HepG2 (cell line): Measurements from ENCODE around the gene LYRM4. TPM values are rescaled to one million over a fixed set of nuclear protein-coding genes. Genes with fewer than 3 reads are reported as not detected.

Experiments
- BCL6 ChIP-seq: IDR thresholded peaks from 2 replicates; pipeline ENCODE4 v1.6.1; 2016; ENCODE audit warnings: missing genetic modification reagents, missing compliant biosample characterization
- CEBPG ChIP-seq: IDR thresholded peaks from 2 replicates; pipeline ENCODE4 v1.6.1; 2016
- DNMT1 ChIP-seq: sonication (generic); formaldehyde crosslinking; IDR thresholded peaks from 2 replicates; pipeline ENCODE4 v1.5.1; 2020; ENCODE audit warnings: mild to moderate bottlenecking, missing genetic modification reagents
- FOXK2 ChIP-seq: fragments of 450-650 bp; IDR thresholded peaks from 2 replicates; pipeline ENCODE4 v1.6.1; 2016
- GLMP ChIP-seq: sonication (generic); formaldehyde crosslinking; IDR thresholded peaks from 2 replicates; pipeline ENCODE4 v1.9.0; 2021; ENCODE audit warnings: missing genetic modification reagents, mild to moderate bottlenecking, borderline replicate concordance
- GTF2F1 ChIP-seq: fragments of 150-350 bp; IDR thresholded peaks from 2 replicates; pipeline ENCODE4 v1.6.1; 2014; ENCODE audit warnings: low read length
- MBD4 ChIP-seq: IDR thresholded peaks from 2 replicates; pipeline ENCODE4 v1.6.1; 2012; ENCODE audit warnings: low read length, inconsistent platforms, borderline replicate concordance
- MBNL3 ChIP-seq: fragments of 250-450 bp; sonication (Bioruptor Pico); conservative IDR thresholded peaks from 2 replicates; pipeline ENCODE4 v1.8.0; 2022; ENCODE audit warnings: mild to moderate bottlenecking, inconsistent platforms
- MXI1 ChIP-seq: IDR thresholded peaks from 3 replicates; pipeline ENCODE4 v1.6.1; 2012; ENCODE audit warnings: low read depth, low read length, inconsistent platforms, borderline replicate concordance
- NR2F1 ChIP-seq, 2 experiments: fragments of 450-650 bp in 1 of 2; formaldehyde crosslinking in 1 of 2; IDR thresholded peaks; 2 replicates each; pipeline versions ENCODE4 v1.5.0 to v1.6.1; 2016 to 2020; ENCODE audit warnings: mild to moderate bottlenecking in 1 of 2, missing compliant biosample characterization in 1 of 2, missing genetic modification reagents in 1 of 2, moderate library complexity in 1 of 2
- PHF21A ChIP-seq: sonication (generic); formaldehyde crosslinking; IDR thresholded peaks from 2 replicates; pipeline ENCODE4 v1.5.0; 2020; ENCODE audit warnings: mild to moderate bottlenecking, missing genetic modification reagents
- POLR2AphosphoS2 ChIP-seq: IDR thresholded peaks from 2 replicates; pipeline ENCODE4 v1.6.1; 2011; ENCODE audit warnings: low read depth, low read length, improper control_type of control experiment
- RARA ChIP-seq: IDR thresholded peaks from 2 replicates; pipeline ENCODE4 v1.6.1; 2016; ENCODE audit warnings: missing genetic modification reagents, missing compliant biosample characterization
- REPIN1 ChIP-seq: sonication (generic); formaldehyde crosslinking; IDR thresholded peaks from 2 replicates; pipeline ENCODE4 v1.8.0; 2022; ENCODE audit warnings: missing genetic modification reagents, low read depth, mild to moderate bottlenecking, borderline replicate concordance
- SYNCRIP ChIP-seq: fragments of 200-400 bp; formaldehyde crosslinking; IDR thresholded peaks from 2 replicates; pipeline ENCODE4 v1.6.1; 2018; ENCODE audit warnings: mild to moderate bottlenecking, low read depth, low read length; ENCODE audit not compliant: insufficient read depth
- TAF1 ChIP-seq: sonication (generic); formaldehyde crosslinking; IDR thresholded peaks from 2 replicates; pipeline ENCODE4 v1.4.0; 2020; ENCODE audit warnings: missing genetic modification reagents
- TEAD3 ChIP-seq: optimal IDR thresholded peaks from 2 replicates; pipeline ENCODE3; 2016; ENCODE audit warnings: borderline replicate concordance
- XBP1 ChIP-seq: sonication (generic); formaldehyde crosslinking; IDR thresholded peaks from 2 replicates; pipeline ENCODE4 v1.5.0; 2020; ENCODE audit warnings: missing genetic modification reagents
- ZFP90 ChIP-seq: sonication (generic); formaldehyde crosslinking; IDR thresholded peaks from 2 replicates; pipeline ENCODE4 v1.8.0; 2022; ENCODE audit warnings: missing genetic modification reagents, mild to moderate bottlenecking, inconsistent platforms, borderline replicate concordance
- ZNF17 ChIP-seq: sonication (generic); formaldehyde crosslinking; IDR thresholded peaks from 2 replicates; pipeline ENCODE4 v1.5.0; 2020; ENCODE audit warnings: mild to moderate bottlenecking, missing genetic modification reagents
- ZNF235 ChIP-seq: sonication (generic); formaldehyde crosslinking; IDR thresholded peaks from 2 replicates; pipeline ENCODE4 v1.8.1; 2023; ENCODE audit warnings: mild to moderate bottlenecking, missing genetic modification reagents, borderline replicate concordance
- ZNF460 ChIP-seq: sonication (generic); formaldehyde crosslinking; IDR thresholded peaks from 2 replicates; pipeline ENCODE4 v1.5.1; 2020; ENCODE audit warnings: missing genetic modification reagents, mild to moderate bottlenecking, borderline replicate concordance
- ZNF615 ChIP-seq: sonication (generic); formaldehyde crosslinking; IDR thresholded peaks from 2 replicates; pipeline ENCODE4 v1.5.0; 2020; ENCODE audit warnings: mild to moderate bottlenecking, missing genetic modification reagents, borderline replicate concordance
- ZNF678 ChIP-seq: sonication (generic); formaldehyde crosslinking; IDR thresholded peaks from 2 replicates; pipeline ENCODE4 v1.4.0; 2020; ENCODE audit warnings: mild to moderate bottlenecking, missing genetic modification reagents
- ZNF709 ChIP-seq: sonication (generic); formaldehyde crosslinking; IDR thresholded peaks from 2 replicates; pipeline ENCODE4 v1.5.0; 2020; ENCODE audit warnings: mild to moderate bottlenecking, missing genetic modification reagents
- ZNF724P ChIP-seq: sonication (generic); formaldehyde crosslinking; IDR thresholded peaks from 2 replicates; pipeline ENCODE4 v1.8.0; 2022; ENCODE audit warnings: missing genetic modification reagents, borderline replicate concordance
- polyA plus RNA-seq, 8 experiments: library from polyadenylated mRNA; depleted of rRNA in 3 of 8; stranded (reverse) in 7 of 8; unstranded in 1 of 8; fragments of >200 nt; fragmentation: Illumina TruSeq in 4 of 8; extraction: Trizol in 4 of 8; gene quantifications; 2 replicates each; pipeline versions ENCODE4 v1.2.1 to v1.2.3, GENCODE V29; 2011 to 2016; ENCODE audit warnings: low read depth in 4 of 8, missing spikeins in 1 of 8, mixed read lengths in 1 of 8; ENCODE audit not compliant: insufficient read depth in 1 of 8
- total RNA-seq, 5 experiments: library from RNA; depleted of rRNA; stranded (reverse); fragments of >200 nt; fragmentation: Illumina TruSeq; extraction: Trizol; gene quantifications; 2 replicates each; pipeline ENCODE4 v1.2.3, GENCODE V29; 2016; ENCODE audit warnings: low read depth in 1 of 5
- TF ChIP-seq, protein P1 (sequence below): sonication (generic); formaldehyde crosslinking; IDR thresholded peaks from 2 replicates; pipeline ENCODE4 v1.4.0; 2020; ENCODE audit warnings: mild to moderate bottlenecking, low read depth, missing genetic modification reagents

Gene LYRM4
- total and polyA plus RNA-seq, 2 of the 13 experiments (the other 11 are each of a cell fraction or from before 2014, with no cell fraction given), result 64.6 to 67.5 TPM

DNA sequence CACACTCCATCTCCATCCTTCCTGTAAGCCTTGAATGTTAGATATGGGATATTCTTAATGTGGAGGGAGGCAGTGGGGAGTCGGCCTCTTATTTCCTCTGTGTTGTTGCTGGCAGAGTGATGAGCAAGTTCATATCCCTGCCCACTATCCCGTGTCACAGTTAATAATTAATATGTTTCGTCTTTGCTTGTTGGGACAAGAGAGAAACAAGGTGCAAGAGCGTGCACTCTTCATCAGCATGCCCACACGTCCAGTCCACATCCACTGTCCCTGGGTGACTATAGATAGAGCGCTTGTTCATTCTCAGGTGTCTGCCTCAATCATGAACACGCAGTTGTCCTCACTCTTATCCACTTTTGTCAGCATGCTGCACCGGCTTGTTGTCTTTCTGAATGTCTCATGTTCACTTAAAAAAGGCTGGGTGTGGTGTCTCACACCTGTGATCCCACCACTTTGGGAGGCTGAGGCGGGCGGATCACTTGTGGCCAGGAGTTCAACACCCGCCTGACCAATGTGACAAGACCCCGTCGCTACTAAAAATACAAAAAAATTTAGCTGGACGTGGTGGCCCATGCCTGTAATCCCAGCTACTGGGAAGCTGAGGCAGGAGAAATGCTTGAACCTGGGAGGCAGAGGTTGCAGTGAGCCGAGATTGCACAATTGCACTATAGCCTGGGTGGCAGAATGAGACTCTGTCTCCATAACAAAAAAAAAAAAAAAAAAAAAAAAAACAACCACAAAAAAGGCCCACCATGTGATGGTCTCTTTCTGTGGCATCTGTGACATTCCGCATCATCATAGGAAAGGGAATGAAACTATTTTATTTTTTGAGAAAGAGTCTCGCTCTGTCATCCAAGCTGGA lies 141.4 kb downstream of the LYRM4 start (continued):
- TF ChIP-seq MXI1 (peak; percentile 31; the same call in 1 of the 3 replicates), CEBPG (peak; percentile 57), DNMT1 (no peak), ZNF724P (CRISPR knock-in tag) (0 out of 2 replicates have a peak, but pooled peaks have one; percentile 36), FOXK2 (0 out of 2 replicates have a peak, but pooled peaks have one; percentile 37), ZFP90 (no peak), ZNF460 (no peak), GLMP (no peak), GTF2F1 (no peak), PHF21A (peak; percentile 51; the same call in 1 of the 2 replicates), ZNF709 (CRISPR knock-in tag) (no peak), TAF1 (CRISPR knock-in tag) (no peak), REPIN1 (CRISPR knock-in tag) (no peak), TEAD3 (CRISPR knock-in tag) (peak; percentile 45), ZNF17 (CRISPR knock-in tag) (no peak), MBNL3 (no peak), ZNF235 (no peak), SYNCRIP (no peak), MBD4 (no peak), BCL6 (CRISPR knock-in tag) (no peak), POLR2AphosphoS2 (no peak), ZNF678 (CRISPR knock-in tag) (no peak), NR2F1 (CRISPR knock-in tag; IDR thresholded peaks at IDR 0.05) (no peak), ZNF615 (CRISPR knock-in tag) (no peak), RARA (CRISPR knock-in tag) (0 out of 2 replicates have a peak, but pooled peaks have one; percentile 21), XBP1 (CRISPR knock-in tag) (no peak)
- TF ChIP-seq, protein P1, sequence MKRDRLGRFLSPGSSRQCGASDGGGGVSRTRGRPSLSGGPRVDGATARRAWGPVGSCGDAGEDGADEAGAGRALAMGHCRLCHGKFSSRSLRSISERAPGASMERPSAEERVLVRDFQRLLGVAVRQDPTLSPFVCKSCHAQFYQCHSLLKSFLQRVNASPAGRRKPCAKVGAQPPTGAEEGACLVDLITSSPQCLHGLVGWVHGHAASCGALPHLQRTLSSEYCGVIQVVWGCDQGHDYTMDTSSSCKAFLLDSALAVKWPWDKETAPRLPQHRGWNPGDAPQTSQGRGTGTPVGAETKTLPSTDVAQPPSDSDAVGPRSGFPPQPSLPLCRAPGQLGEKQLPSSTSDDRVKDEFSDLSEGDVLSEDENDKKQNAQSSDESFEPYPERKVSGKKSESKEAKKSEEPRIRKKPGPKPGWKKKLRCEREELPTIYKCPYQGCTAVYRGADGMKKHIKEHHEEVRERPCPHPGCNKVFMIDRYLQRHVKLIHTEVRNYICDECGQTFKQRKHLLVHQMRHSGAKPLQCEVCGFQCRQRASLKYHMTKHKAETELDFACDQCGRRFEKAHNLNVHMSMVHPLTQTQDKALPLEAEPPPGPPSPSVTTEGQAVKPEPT (CRISPR knock-in tag), result 0 out of 2 replicates have a peak, but pooled peaks have one; percentile 58
